GM19025 (cell line): ENCODE measurements around the gene CYP2E1.
A peak's percentile ranks its signal among the peaks of the same experiment; 100 is the strongest.
"Not testable (repeated sequence)": the region's sequence is repeated elsewhere in the genome, so short reads cannot be mapped to it uniquely, and the experiment has no call there.

Experiments
- ATAC-seq: cut with Tn5 transposase; IDR thresholded peaks from one replicate; pipeline ENCODE4 v1.9.1; 2021; ENCODE audit warnings: mild to moderate bottlenecking, low read depth, moderate library complexity; ENCODE audit not compliant: unreplicated experiment

The CYP2E1 gene

DNA sequence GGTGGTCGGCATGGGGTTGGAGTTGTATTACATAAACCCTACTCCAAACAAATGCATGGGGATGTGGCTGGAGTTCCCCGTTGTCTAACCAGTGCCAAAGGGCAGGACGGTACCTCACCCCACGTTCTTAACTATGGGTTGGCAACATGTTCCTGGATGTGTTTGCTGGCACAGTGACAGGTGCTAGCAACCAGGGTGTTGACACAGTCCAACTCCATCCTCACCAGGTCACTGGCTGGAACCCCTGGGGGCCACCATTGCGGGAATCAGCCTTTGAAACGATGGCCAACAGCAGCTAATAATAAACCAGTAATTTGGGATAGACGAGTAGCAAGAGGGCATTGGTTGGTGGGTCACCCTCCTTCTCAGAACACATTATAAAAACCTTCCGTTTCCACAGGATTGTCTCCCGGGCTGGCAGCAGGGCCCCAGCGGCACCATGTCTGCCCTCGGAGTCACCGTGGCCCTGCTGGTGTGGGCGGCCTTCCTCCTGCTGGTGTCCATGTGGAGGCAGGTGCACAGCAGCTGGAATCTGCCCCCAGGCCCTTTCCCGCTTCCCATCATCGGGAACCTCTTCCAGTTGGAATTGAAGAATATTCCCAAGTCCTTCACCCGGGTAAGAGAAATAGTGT is at the start of gene CYP2E1:
CYP2E1 (plus strand) TSS at position 407 of the 632 bp plus-strand sequence; CDS start at position 440, 33 bp downstream.
- no peak for ATAC-seq

GRCh38 chr10:133481086-133481643 is 46.0 kb upstream of the CYP2E1 start:
- no peak for ATAC-seq

- no peak for ATAC-seq
Measured at GRCh38 chr10:133481657-133482056, 45.5 kb upstream of the CYP2E1 start.

GRCh38 chr10:133484818-133485217 is 42.3 kb upstream of the CYP2E1 start:
- no peak for ATAC-seq

- ATAC-seq = no peak
Measured at GRCh38 chr10:133487085-133487484, 40.1 kb upstream of the CYP2E1 start.

GRCh38 chr10:133488354-133488753 is 38.8 kb upstream of the CYP2E1 start:
- no peak for ATAC-seq

GRCh38 chr10:133489816-133490588 is 37.2 kb upstream of the CYP2E1 start:
- ATAC-seq = no peak

DNA sequence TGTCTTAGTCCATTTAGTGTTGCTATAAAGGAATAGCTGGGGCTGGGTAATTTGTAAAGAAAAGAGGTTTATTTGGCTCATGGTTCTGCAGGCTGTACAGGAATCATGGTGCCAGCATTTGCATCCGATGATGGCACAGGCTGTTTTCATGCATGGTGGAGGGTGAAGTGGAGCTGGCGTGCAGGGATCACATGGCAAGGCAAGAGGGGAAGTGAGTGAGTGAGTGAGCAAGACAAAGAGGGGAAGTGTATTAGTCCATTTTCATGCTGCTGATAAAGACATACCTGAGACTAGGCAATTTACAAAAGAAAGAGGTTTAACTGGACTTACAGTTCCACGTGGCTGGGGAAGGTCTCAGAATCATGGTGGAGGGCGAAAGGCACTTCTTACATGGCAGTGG is 33.6 kb upstream of the CYP2E1 start:
- ATAC-seq = not testable (repeated sequence)

DNA sequence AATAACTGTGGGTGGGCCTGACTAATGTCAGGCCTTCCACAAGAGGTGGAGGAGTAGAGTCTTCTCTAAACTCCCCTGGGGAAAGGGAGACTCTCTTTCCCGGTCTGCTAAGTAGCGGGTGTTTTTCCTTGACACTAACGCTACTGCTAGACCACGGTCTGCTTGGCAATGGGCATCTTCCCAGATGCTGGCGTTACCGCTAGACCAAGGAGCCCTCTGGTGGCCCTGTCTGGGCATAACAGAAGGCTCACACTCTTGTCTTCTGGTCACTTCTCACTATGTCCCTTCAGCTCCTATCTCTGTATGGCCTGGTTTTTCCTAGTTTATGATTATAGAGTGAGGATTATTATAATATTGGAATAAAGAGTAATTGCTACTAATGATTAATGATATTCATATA is 29.8 kb upstream of the CYP2E1 start:
- not testable (repeated sequence) for ATAC-seq

DNA sequence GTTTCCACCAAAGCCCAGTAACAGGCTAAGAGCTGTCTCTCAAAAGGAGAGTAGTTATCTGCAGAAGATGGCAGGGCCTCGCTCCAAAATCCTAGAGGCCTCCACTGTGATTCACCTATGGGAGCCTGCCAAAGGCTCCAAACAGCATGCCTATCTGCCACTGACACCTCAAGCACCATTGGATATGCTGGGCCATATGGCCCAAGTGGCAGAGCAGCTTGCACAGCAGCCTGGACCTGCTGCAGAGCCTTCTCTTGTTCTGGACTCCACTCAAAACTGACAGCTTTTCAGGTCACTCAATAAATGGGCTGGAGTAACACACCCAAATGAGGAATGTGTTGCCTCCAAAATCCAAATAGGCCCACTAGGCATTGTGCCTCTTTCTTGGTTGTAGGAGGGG is 28.0 kb upstream of the CYP2E1 start:
- ATAC-seq = not testable (repeated sequence)

GRCh38 chr10:133500897-133501296 is 26.3 kb upstream of the CYP2E1 start:
- not testable (repeated sequence) for ATAC-seq

- no peak for ATAC-seq
Measured at GRCh38 chr10:133509700-133510099, 17.5 kb upstream of the CYP2E1 start.

GRCh38 chr10:133511408-133511807 is 15.8 kb upstream of the CYP2E1 start:
- ATAC-seq = no peak

GRCh38 chr10:133511907-133512528 is 15.1 kb upstream of the CYP2E1 start:
- no peak for ATAC-seq

GRCh38 chr10:133515471-133515870 is 11.7 kb upstream of the CYP2E1 start:
- ATAC-seq = no peak

- no peak for ATAC-seq
Measured at GRCh38 chr10:133516057-133516456, 11.1 kb upstream of the CYP2E1 start.

- ATAC-seq = not testable (repeated sequence)
Measured at GRCh38 chr10:133518517-133518916, 8.6 kb upstream of the CYP2E1 start.

GRCh38 chr10:133520193-133520738 is 6.9 kb upstream of the CYP2E1 start:
- peak; percentile 78 for ATAC-seq

- ATAC-seq = no peak
Measured at GRCh38 chr10:133523631-133524203, 3.4 kb upstream of the CYP2E1 start.

DNA sequence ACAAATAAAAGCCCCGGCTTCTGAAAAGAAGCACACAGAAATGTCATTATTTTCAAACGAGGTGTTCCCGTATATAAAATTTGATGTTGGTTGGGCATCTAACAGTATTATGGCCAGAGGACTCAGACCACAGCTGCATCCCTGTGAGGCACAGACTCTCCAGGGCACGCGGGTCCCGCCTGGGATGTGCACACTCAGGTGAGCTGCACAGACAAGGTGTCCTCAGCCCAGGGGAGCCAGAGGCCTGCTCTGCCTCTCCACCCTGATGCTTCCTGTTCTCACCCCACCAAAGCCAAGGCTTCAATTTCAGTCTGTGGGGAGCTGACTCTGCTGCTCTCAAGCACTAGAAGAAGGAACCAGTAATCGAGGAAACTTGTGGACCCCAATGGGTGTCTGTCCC is 1.7 kb upstream of the CYP2E1 start:
- no peak for ATAC-seq
